Measurements from ENCODE around the gene GLIPR1. TPM values are rescaled to one million over a fixed set of nuclear protein-coding genes. Genes with fewer than 3 reads are reported as not detected.

Gene GLIPR1
- 79.2 and 115 TPM in 2 replicates for total RNA-seq

DNA sequence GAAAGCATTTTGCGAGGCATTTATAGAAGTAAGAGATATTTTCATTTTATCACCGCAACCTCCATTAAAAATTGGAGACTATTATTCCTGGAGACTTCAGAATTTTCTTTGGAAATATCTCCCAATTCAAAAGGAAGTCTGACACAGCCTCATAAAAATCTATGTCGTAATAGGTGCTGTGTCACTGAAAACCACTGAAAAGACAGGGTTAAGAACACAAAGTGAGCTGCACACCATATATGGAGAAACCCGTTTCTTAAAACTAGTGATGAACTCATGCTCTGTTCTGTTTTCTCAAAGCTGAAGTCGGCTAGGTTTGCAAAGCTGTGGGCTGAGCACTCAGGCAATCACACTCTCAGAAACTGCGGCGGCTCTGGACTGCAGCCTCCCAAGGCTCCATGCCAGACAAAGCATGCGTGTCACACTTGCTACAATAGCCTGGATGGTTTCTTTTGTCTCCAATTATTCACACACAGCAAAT lies at the start of gene GLIPR1:
TSS of gene GLIPR1 (plus strand) at position 287 of the 481 bp plus-strand sequence. CDS start at position 413, 126 bp downstream.

DNA sequence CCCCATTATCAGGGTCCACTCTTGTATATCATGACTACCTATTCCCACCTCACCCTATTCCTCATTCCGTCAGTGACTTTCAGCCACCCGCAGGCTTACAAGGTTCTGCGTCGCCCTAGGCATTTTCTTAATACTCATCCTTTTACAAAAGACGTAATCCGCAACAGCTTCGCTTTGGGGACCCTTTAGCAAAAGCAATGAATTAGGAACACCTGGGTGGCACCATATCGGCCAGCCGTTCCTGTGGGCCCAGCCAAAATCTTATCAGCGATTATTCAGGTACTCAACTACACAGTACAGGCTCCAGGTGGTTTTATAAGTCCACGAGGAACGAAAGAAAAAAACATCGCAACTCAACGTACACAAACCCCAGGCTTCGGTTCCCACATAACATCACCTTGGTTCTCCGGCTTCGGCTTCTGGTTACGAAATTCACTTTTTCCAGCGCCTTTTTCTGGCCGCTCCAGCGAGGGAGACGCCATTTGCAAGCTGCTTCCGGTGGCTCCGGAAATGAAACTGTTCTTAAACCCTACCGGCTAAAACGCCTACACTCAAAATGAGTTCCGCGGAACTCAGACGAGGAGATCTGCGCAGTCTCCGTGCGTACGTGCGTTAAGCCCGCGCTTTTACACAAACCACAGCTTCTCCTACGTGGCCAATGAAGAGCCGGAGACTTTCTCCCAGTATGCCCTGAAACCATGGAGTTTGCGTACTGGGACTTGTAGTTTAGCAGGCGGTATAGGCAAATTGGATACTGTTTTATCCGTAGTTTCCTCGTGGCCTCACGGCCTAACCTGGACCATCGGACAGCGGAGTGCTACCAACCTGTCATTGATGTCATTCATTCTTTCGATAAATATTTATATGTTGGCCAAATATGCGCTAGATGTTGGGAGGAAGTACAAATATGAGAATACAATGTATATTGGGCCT lies 30.8 kb downstream of the GLIPR1 start, which contains the start of gene KRR1:
TSS of gene KRR1 (minus strand) at position 494 of the 933 bp plus-strand sequence. CDS start at position 482, 12 bp downstream.

Other genes starting within 250 kb of the GLIPR1 start
- gene CAPS2, start 150.4 kb upstream of the GLIPR1 start, total RNA-seq: 9.2 and 9.4 TPM in 2 replicates
- gene GLIPR1L1, start 146.1 kb upstream of the GLIPR1 start, total RNA-seq: not detected in 2 replicates
- 0.22 and 0.25 TPM in 2 replicates for gene GLIPR1L2, start 89.7 kb upstream of the GLIPR1 start, total RNA-seq
- 37.5 and 59.7 TPM in 2 replicates for gene KRR1, start 30.9 kb downstream of the GLIPR1 start, total RNA-seq